Right lobe of liver (tissue), 6 donors: ENCODE measurements around the gene CPXM2. TPM values are rescaled to one million over a fixed set of nuclear protein-coding genes. Genes with fewer than 3 reads are reported as not detected.

ENCODE experiments used
- ATAC-seq, 4 donors: fragments of 200-7000 bp; cut with Tn5 transposase; one replicate each; pipeline ENCODE4 v1.9.1; 2020; ENCODE audit warnings: mild to moderate bottlenecking in 4 of 4, moderate library complexity in 4 of 4
- DNase-seq, 3 donors: peaks; one replicate each; pipeline ENCODE4 v3.0.0-alpha.2; 2020
- H3K27ac ChIP-seq, 3 donors: fragments of 200-600 bp; one replicate each; pipeline ENCODE4 v1.8.0; 2022
- H3K27me3 ChIP-seq, 2 donors: fragments of 200-600 bp; one replicate each; pipeline ENCODE4 v1.8.0; 2022
- H3K36me3 ChIP-seq, 4 donors: fragments of 200-600 bp; sonication (generic) in 1 of 4; one replicate each; pipeline versions ENCODE4 v1.5.1 to v1.8.0; 2017 to 2022; ENCODE audit warnings: control low read depth in 1 of 4
- H3K4me1 ChIP-seq, 4 donors: fragments of 200-600 bp; sonication (generic) in 1 of 4; one replicate each; pipeline versions ENCODE4 v1.5.1 to v1.8.0; 2017 to 2022; ENCODE audit warnings: control low read depth in 1 of 4
- H3K4me3 ChIP-seq, 3 donors: fragments of 200-600 bp; one replicate each; pipeline ENCODE4 v1.8.0; 2022
- H3K9me3 ChIP-seq, 4 donors: fragments of 200-600 bp; sonication (generic) in 1 of 4; one replicate each; pipeline versions ENCODE4 v1.5.1 to v1.8.0; 2017 to 2022; ENCODE audit warnings: control low read depth in 1 of 4
- CTCF ChIP-seq, 4 donors: fragments of 200-600 bp in 3 of 4; fragments of 450-650 bp in 1 of 4; IDR thresholded peaks; one replicate each; pipeline versions ENCODE4 v1.5.1 to v1.8.0; 2016 to 2022; ENCODE audit warnings: antibody characterized with exemption in 4 of 4, mild to moderate bottlenecking in 2 of 4
- POLR2A ChIP-seq: fragments of 450-650 bp; IDR thresholded peaks from one replicate; pipeline ENCODE4 v1.6.1; 2017; ENCODE audit warnings: antibody characterized with exemption, mild to moderate bottlenecking
- WGBS: methylation state at CpG from one replicate; pipeline ENCODE4 v1.1.6; 2018; ENCODE audit warnings: low coverage, low lambda C conversion rate; ENCODE audit not compliant: insufficient coverage; ENCODE audit errors: missing lambda C conversion rate; 5-methylcytosine and 5-hydroxymethylcytosine counted together
- intact Hi-C, 2 donors: fragments of 100-400 bp; cut with DNase I; formaldehyde crosslinking; loops; one replicate each; pipeline versions ENCODE4 v1.11.2 to v1.14.1; 2022
- total RNA-seq, 6 experiments: library from RNA; depleted of rRNA in 2 of 6; stranded (reverse); fragments of >200 nt in 2 of 6; fragmentation: NEBNext Ultra II Directional in 3 of 6; extraction: Animal tissue kit (Norgen Biotek cat#: 25700) in 3 of 6; gene quantifications; one replicate each; pipeline versions ENCODE4 v1.1.0 to v1.2.4, GENCODE V29; 2016 to 2023
- donor health status: DM: no; HTN: yes; CAD: no.
- donor health status: DM: no; HTN: no; CAD: no.
- donor health status: DM: no; HTN: no; CAD: no.
- donor health status: DM: no; HTN: yes; CAD: no.
- donor health status: DM: no; HTN: yes; CAD: no.

The CPXM2 gene
- total RNA-seq, 6 experiments from 2014 or later = 0.29 to 2.6 (median 0.69) TPM

- H3K27me3 ChIP-seq = no peaks in the 10 kb centered on the region
- intact Hi-C loops = no loop called here
- no peaks in the 10 kb centered on the region for H3K36me3 ChIP-seq
- no peak for TF ChIP-seq CTCF (IDR thresholded peaks at IDR 0.05)
- no peak for TF ChIP-seq POLR2A
- H3K9me3 ChIP-seq = no peaks in the 10 kb centered on the region
- no peaks in the 10 kb centered on the region for H3K4me1 ChIP-seq
- H3K27ac ChIP-seq = no peak overlapping the region
- no peak overlapping the region for H3K4me3 ChIP-seq
- ATAC-seq (no peak), DNase-seq (no peak)
- 40% methylated on average over 3 of the region's 4 CpGs for whole genome bisulfite sequencing
Observed at GRCh38 chr10:123908379-123908778, 16.8 kb upstream of the CPXM2 start.

- 56% methylated on average over 9 of the region's 14 CpGs for WGBS
- intact Hi-C loops = no loop called here
- Histone ChIP-seq H3K27me3 (no peaks in the 10 kb centered on the region), H3K4me1 (no peaks in the 10 kb centered on the region), H3K4me3 (no peak overlapping the region), H3K27ac (no peak overlapping the region), H3K9me3 (no peaks in the 10 kb centered on the region), H3K36me3 (no peaks in the 10 kb centered on the region)
- no peak for ATAC-seq
- TF ChIP-seq CTCF (IDR thresholded peaks at IDR 0.05) (no peak), POLR2A (no peak)
- no peak for DNase-seq
Observed at GRCh38 chr10:123906884-123907652, 15.5 kb upstream of the CPXM2 start.

- no peaks in the 10 kb centered on the region for H3K4me1 ChIP-seq
- no peak for TF ChIP-seq CTCF (IDR thresholded peaks at IDR 0.05)
- no peak for TF ChIP-seq POLR2A
- no peaks in the 10 kb centered on the region for H3K36me3 ChIP-seq
- DNase-seq = no peak
- no peak for ATAC-seq
- intact Hi-C loops = no loop called here
- 76% methylated on average over 4 of the region's 4 CpGs for WGBS
- H3K27ac ChIP-seq = no peak overlapping the region
- no peaks in the 10 kb centered on the region for H3K9me3 ChIP-seq
- H3K27me3 ChIP-seq = no peaks in the 10 kb centered on the region
- H3K4me3 ChIP-seq = no peak overlapping the region
Observed at GRCh38 chr10:123906296-123906695, 14.7 kb upstream of the CPXM2 start.

- Histone ChIP-seq H3K4me1 (no peaks in the 10 kb centered on the region), H3K27me3 (no peaks in the 10 kb centered on the region), H3K27ac (no peak overlapping the region), H3K4me3 (no peak overlapping the region), H3K9me3 (no peaks in the 10 kb centered on the region), H3K36me3 (no peaks in the 10 kb centered on the region)
- intact Hi-C loops = no loop called here
- WGBS = 38% methylated on average over 8 of the region's 10 CpGs
- DNase-seq (no peak), ATAC-seq (no peak)
- no peak for TF ChIP-seq CTCF (IDR thresholded peaks at IDR 0.05)
- no peak for TF ChIP-seq POLR2A
Observed at GRCh38 chr10:123904834-123905409, 13.3 kb upstream of the CPXM2 start.
